Large intestine (tissue), 3 donors: Measurements from ENCODE around the gene LRRC19. TPM values are rescaled to one million over a fixed set of nuclear protein-coding genes. Genes with fewer than 3 reads are reported as not detected.

Experiments
- DNase-seq, 2 donors: peaks; one replicate each; pipeline versions ENCODE4 v3.0.0 to v3.0.0-alpha.2; 2013
- H3K27ac ChIP-seq: one replicate; pipeline ENCODE4 v1.5.1; 2013; ENCODE audit warnings: low read length
- H3K27me3 ChIP-seq: 2 replicates; pipeline ENCODE4 v1.6.1; 2013; ENCODE audit warnings: low read length; ENCODE audit not compliant: control insufficient read depth, insufficient read depth
- H3K36me3 ChIP-seq: 2 replicates; pipeline ENCODE4 v1.6.1; 2013; ENCODE audit warnings: low read length; ENCODE audit not compliant: control insufficient read depth, insufficient read depth
- H3K4me1 ChIP-seq: one replicate; pipeline ENCODE4 v1.6.1; 2013; ENCODE audit warnings: low read length; ENCODE audit not compliant: control insufficient read depth, insufficient read depth
- H3K4me3 ChIP-seq: one replicate; pipeline ENCODE4 v1.5.1; 2013; ENCODE audit warnings: low read length
- H3K9me3 ChIP-seq: one replicate; pipeline ENCODE4 v1.6.1; 2013; ENCODE audit warnings: mild to moderate bottlenecking, low read depth, low read length, moderate library complexity; ENCODE audit not compliant: control insufficient read depth
- WGBS: methylation state at CpG from one replicate; pipeline ENCODE4 v1.1.5; 2013; ENCODE audit warnings: low lambda C conversion rate; ENCODE audit not compliant: insufficient coverage; 5-methylcytosine and 5-hydroxymethylcytosine counted together
- polyA plus RNA-seq: library from polyadenylated mRNA; unstranded; fragments of 120-200 nt; gene quantifications from one replicate; pipeline ENCODE4 v1.2.1, GENCODE V29; 2013

Gene LRRC19
- polyA plus RNA-seq, 1 donor: 83.7 TPM

DNA sequence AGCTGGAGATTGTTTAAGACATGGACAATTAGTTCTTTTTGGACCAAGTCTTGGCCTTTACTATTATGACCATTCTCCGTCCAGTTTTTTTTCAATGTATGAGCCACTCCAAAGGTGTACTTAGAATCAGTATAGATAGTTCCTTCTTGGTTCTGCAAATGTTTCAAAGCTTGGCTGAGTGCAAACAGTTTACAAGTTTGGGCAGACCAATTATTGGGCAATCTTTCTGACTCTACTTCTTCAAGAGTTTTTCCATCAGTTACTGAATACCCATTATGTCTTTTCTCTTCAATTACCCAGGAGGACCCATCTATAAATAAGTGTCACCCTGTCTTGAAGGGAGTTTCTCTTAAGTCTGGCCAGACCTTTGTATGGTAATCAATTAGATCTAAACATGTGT is 33.8 kb downstream of the LRRC19 start:
- H3K27me3 ChIP-seq: no peaks in the 10 kb centered on the region
- no peak overlapping the region for H3K27ac ChIP-seq
- no peak overlapping the region for H3K4me3 ChIP-seq
- DNase-seq: no peak
- H3K36me3 ChIP-seq: peaks cover 4% of the 10 kb centered on the region
- no CpG with 5 or more reads among the region's 1 CpG for whole genome bisulfite sequencing
- H3K4me1 ChIP-seq: no peaks in the 10 kb centered on the region
- peaks cover 4% of the 10 kb centered on the region for H3K9me3 ChIP-seq

DNA sequence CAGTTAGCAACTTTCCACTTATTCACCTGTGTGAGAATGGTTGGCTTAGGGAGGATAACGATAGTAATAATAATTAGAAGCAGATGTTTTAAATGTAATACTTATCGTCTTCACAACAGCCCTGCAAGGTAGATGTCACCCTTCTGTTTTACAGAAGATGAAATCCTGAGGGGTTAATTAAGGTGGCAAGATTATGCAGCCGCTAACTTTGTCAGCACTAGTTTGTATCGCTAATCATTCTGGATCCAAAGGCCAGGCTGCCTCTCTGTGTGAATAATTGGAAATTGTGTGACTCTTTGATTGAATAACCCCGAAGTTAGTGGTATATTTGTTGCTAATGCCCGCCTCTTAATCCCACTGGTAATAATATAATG is 48.6 kb downstream of the LRRC19 start:
- no CpG with 5 or more reads among the region's 6 CpGs for WGBS
- no peaks in the 10 kb centered on the region for H3K9me3 ChIP-seq
- peak overlapping the region; percentile 63 for H3K27ac ChIP-seq
- peak overlapping the region; percentile 70 for H3K4me3 ChIP-seq
- H3K36me3 ChIP-seq: no peaks in the 10 kb centered on the region
- no peaks in the 10 kb centered on the region for H3K4me1 ChIP-seq
- DNase-seq: no peak
- H3K27me3 ChIP-seq: no peaks in the 10 kb centered on the region

DNA sequence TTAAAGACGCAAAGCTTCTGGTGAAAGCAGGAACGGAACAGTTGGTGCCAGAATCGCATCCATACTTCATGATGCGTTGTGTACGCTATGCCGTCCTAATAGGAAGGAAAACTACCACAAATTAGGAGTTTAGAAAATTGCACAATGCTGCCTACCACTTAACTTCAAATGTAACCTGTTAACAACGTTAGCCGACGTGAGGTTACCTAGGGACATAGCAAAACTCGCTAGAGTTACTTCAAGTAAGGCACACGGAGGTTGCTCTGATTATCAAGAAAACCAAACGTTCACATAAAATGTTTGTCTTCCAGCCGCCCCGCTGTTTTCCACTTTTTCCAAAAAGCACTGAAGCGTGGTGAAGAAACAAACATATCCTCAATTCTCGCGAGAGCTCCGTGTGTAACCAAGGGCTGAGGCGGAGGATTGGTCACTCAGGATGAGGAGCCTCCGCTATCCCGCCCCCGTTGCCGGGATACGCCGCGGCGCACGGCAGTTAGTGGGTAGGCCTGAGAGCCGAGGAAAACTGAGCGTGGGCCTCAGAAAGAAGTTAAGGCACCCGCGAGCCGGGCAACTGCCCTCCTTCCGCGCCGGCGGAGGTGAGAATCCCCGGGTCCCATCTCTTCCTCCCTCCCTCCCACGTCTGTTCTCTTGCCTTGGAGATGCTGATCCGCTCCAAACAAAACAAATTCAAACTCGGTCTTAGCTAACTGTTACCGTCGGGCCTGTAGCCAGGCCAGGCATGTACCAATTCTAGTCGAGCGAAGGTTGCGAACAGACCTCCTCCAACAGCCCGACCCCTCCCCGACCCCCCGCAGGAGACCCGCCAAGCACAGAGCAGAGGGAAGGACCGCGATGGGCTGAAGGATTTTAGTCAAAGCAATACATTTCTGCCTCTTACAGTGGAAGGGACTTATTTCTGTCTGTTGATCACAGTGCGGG is 49.3 kb downstream of the LRRC19 start, which contains the start of gene IFT74:
IFT74 (plus strand) TSS at position 492 of the 939 bp plus-strand sequence. CDS start 5,556 bp downstream, outside the sequence.
- no CpG with 5 or more reads among the region's 53 CpGs for WGBS
- Histone ChIP-seq H3K27me3 (no peaks in the 10 kb centered on the region), H3K36me3 (no peaks in the 10 kb centered on the region)

DNA sequence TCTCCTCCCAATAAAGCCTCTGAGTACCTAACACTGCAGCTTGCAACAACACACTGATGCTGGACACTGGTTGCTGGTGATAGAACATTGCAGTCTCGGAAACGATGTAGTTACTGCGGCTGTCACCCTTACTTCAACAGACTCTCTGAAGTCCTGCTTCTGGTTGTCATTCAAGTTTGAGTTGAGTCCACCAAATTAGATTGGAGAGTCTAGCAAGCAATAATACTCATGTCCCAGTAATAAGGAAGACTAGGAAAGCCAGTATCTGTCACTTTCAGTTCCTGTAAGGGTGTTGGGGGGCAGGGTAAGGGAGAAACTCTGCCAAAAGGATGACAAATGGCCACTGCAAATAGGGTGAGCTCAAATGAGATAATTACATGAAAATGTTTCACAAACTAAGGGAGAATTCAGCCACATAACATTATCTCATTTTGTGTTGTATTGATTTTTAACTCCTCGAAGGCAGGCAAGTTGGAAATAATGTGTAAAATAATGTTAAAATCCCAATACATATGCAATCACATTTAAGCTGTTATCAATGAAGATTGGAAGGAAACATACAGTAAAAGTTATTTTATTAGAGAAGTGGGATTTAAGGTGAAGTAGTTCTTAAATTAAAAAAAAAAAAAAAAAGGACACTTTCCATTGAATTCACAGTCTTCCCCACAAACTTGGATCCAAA is 50.1 kb downstream of the LRRC19 start:
- Histone ChIP-seq H3K36me3 (no peaks in the 10 kb centered on the region), H3K27ac (peak overlapping the region; percentile 63), H3K4me1 (no peaks in the 10 kb centered on the region), H3K27me3 (no peaks in the 10 kb centered on the region), H3K9me3 (no peaks in the 10 kb centered on the region), H3K4me3 (peak overlapping the region; percentile 70)
- WGBS: no CpG with 5 or more reads among the region's 4 CpGs
- peak; percentile 16 to 31 for DNase-seq

More for the DNA sequence above, 49.3 kb downstream of the LRRC19 start, which contains the start of gene IFT74:
- Histone ChIP-seq H3K4me3 (peak within 1 kb of the TSS; percentile 70), H3K9me3 (no peaks in the 10 kb centered on the region), H3K4me1 (no peaks in the 10 kb centered on the region), H3K27ac (peak within 1 kb of the TSS; percentile 63)
- DNase-seq: peak; percentile 97 to 98

DNA sequence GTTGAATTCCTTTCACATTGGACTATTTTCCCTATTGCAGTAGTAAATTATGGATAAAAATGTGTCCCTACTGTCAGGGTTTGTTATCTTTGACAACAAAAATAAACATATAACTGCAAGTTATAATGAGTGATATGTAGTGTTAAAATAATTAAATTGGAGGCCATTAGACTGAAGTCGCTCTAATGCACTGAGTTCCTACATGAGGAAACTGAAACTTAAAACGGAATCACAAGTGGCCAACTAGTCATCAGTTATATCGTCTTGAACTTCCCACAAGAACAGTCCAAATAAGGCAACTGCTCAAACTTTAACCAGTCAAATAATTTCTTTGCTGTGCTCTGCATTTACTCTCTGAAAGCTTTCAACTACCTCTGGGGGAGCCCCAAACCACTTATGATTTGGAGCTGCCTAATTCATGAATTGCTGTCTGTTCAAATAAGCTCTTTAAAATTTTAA is 51.4 kb downstream of the LRRC19 start:
- H3K36me3 ChIP-seq: no peaks in the 10 kb centered on the region
- WGBS: 55% methylated on average over 2 of the region's 3 CpGs

DNA sequence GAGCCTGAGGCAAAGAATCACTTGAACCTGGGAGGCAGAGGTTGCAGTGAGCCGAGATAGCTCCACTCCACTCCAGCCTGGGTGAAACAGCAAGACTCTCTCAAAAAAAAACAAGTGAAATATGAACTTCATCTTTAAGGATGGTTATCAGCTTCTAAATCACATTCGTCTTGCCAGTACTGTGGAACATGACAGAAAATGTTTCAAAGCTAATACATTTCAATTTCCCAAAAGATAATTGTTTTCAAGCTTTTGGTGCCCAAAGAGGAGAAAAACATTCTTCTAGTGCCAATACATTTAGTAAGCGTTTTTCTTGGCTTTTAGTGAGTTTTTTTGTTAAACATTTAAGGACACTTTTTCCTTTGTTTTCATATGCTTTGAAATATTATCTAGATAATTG is 53.7 kb downstream of the LRRC19 start:
- no peaks in the 10 kb centered on the region for H3K4me1 ChIP-seq
- no peaks in the 10 kb centered on the region for H3K27me3 ChIP-seq
- DNase-seq: no peak
- no peaks in the 10 kb centered on the region for H3K36me3 ChIP-seq
- H3K27ac ChIP-seq: no peak overlapping the region
- 67% methylated on average over 1 of the region's 3 CpGs for WGBS
- no peak overlapping the region for H3K4me3 ChIP-seq
- H3K9me3 ChIP-seq: no peaks in the 10 kb centered on the region

More for the DNA sequence above, 51.4 kb downstream of the LRRC19 start:
- H3K27me3 ChIP-seq: no peaks in the 10 kb centered on the region
- no peak overlapping the region for H3K4me3 ChIP-seq
- DNase-seq: no peak
- H3K27ac ChIP-seq: no peak overlapping the region
- no peaks in the 10 kb centered on the region for H3K4me1 ChIP-seq
- no peaks in the 10 kb centered on the region for H3K9me3 ChIP-seq

DNA sequence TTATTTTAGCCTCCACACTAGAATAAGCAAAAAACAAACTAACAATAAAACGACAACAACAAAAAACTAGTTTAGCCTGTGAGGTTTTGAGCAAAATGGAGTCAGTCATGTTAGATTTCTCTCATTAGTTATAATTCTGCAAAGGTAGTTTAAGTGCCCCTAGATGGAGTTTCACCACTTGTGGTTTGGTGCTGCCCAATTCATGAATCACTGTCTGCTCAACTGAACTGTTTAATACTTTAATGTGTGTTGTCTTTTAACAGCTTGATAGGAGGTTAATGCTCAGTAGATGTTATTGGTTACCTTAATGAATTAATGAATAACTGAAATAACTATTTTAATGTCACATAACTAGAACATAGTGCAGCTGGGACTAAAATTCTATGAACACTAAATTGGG is 55.0 kb downstream of the LRRC19 start:
- Histone ChIP-seq H3K9me3 (no peaks in the 10 kb centered on the region), H3K4me1 (peaks cover 4% of the 10 kb centered on the region), H3K27ac (no peak overlapping the region), H3K27me3 (no peaks in the 10 kb centered on the region), H3K36me3 (no peaks in the 10 kb centered on the region), H3K4me3 (no peak overlapping the region)
- 86% methylated on average over 1 of the region's 1 CpG for WGBS
- no peak for DNase-seq

DNA sequence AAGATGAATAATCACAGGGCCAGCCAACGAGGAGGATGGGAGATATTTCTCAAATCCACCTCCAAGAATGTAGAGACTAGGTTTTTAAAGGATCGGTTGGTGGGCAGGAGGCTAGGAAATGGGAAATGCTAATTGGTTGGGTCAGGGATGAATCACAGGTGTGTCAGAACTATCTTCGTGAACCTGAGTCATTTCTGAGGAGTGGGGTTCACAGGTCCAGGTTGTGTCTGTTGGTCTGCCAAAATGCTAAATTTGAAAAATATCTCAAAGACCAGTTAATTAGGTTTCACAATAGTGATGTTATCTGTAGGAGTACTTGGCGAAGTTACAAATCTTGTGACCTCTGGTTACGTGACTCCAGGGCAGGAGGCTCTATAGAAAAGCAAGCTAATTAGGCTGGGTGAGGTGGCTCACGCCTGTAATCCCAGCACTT is 55.8 kb downstream of the LRRC19 start:
- peaks cover 7% of the 10 kb centered on the region for H3K4me1 ChIP-seq
- no peak for DNase-seq
- H3K36me3 ChIP-seq: no peaks in the 10 kb centered on the region
- no CpG with 5 or more reads among the region's 6 CpGs for WGBS
- H3K27ac ChIP-seq: no peak overlapping the region
- H3K4me3 ChIP-seq: no peak overlapping the region
- H3K27me3 ChIP-seq: no peaks in the 10 kb centered on the region
- H3K9me3 ChIP-seq: no peaks in the 10 kb centered on the region

DNA sequence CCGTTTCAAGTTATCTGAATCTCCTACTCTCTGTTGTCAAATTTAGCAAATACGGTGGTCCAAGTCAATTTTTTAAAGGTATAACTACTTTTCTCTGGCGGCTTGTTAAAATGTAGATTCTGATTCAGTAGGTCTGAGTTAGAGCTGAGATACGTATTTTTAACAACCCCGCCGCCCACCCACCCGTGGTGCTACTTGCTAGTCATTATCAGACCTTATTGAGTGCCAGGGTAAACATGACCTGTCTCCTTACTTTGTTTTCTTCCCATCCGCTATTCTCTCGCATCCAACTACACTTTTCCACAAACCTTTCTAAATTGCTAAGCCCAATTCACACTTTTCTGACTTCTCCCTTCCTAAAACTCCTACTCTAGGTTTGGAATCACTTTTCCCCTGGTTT is 57.7 kb downstream of the LRRC19 start:
- no peaks in the 10 kb centered on the region for H3K9me3 ChIP-seq
- no peaks in the 10 kb centered on the region for H3K36me3 ChIP-seq
- H3K4me3 ChIP-seq: peak overlapping the region; percentile 95
- no peak for DNase-seq
- peaks cover 7% of the 10 kb centered on the region for H3K4me1 ChIP-seq
- WGBS: 0% methylated on average over 3 of the region's 9 CpGs
- no peaks in the 10 kb centered on the region for H3K27me3 ChIP-seq
- peak overlapping the region; percentile 90 for H3K27ac ChIP-seq
